GM23338 (cell line): ENCODE measurements around the gene LYVE1. TPM values are rescaled to one million over a fixed set of nuclear protein-coding genes. Genes with fewer than 3 reads are reported as not detected.

Source experiments
- ATAC-seq: fragments of 200-7000 bp; cut with Tn5 transposase; 3 replicates; pipeline ENCODE4 v1.9.1; 2020
- DNase-seq: peaks from one replicate; pipeline ENCODE4 v3.0.0-alpha.2; 2015; ENCODE audit warnings: low spot score
- H2AFZ ChIP-seq: fragments of 200-600 bp; sonication (generic); 2 replicates; pipeline ENCODE4 v1.8.0; 2016; ENCODE audit warnings: antibody characterized with exemption, mild to moderate bottlenecking, moderate library complexity
- H3F3A ChIP-seq: fragments of 200-600 bp; sonication (generic); replicated peaks from 2 replicates; pipeline ENCODE4 v1.8.0; 2017; ENCODE audit warnings: antibody characterized with exemption, mixed run types, low read depth
- H3K27ac ChIP-seq: fragments of 200-600 bp; sonication (generic); 2 replicates; pipeline ENCODE4 v1.6.1; 2016; ENCODE audit warnings: low read depth
- H3K27me3 ChIP-seq: fragments of 200-600 bp; sonication (generic); 2 replicates; pipeline ENCODE4 v1.8.0; 2016; ENCODE audit warnings: mild to moderate bottlenecking, mixed run types, moderate library complexity; ENCODE audit not compliant: insufficient read depth
- H3K36me3 ChIP-seq: fragments of 200-600 bp; sonication (generic); 2 replicates; pipeline ENCODE4 v1.8.0; 2016; ENCODE audit warnings: mild to moderate bottlenecking; ENCODE audit not compliant: insufficient read depth
- H3K4me1 ChIP-seq: fragments of 200-600 bp; sonication (generic); 2 replicates; pipeline ENCODE4 v1.8.0; 2016; ENCODE audit warnings: mild to moderate bottlenecking, moderate library complexity; ENCODE audit not compliant: insufficient read depth
- H3K4me2 ChIP-seq: fragments of 200-600 bp; sonication (generic); 2 replicates; pipeline ENCODE4 v1.7.1; 2017; ENCODE audit warnings: mixed run types
- H3K4me3 ChIP-seq: fragments of 200-600 bp; sonication (generic); 2 replicates; pipeline ENCODE4 v1.6.1; 2016; ENCODE audit warnings: mixed run types
- H3K79me2 ChIP-seq: fragments of 200-600 bp; sonication (generic); replicated peaks from 2 replicates; pipeline ENCODE4 v1.8.0; 2017; ENCODE audit warnings: mild to moderate bottlenecking; ENCODE audit not compliant: insufficient read depth
- H3K9me2 ChIP-seq: fragments of 200-600 bp; sonication (generic); 2 replicates; pipeline ENCODE4 v1.8.0; 2017; ENCODE audit not compliant: insufficient read depth
- H4K20me1 ChIP-seq: fragments of 200-600 bp; sonication (generic); replicated peaks from 2 replicates; pipeline ENCODE4 v1.8.0; 2017; ENCODE audit warnings: mild to moderate bottlenecking; ENCODE audit not compliant: insufficient read depth
- H3K27ac Mint-ChIP-seq: 2 replicates; pipeline ENCODE4 v1.8.0; 2020; ENCODE audit warnings: inconsistent platforms, mild to moderate bottlenecking, moderate library complexity, mixed read lengths
- H3K27me3 Mint-ChIP-seq: 3 replicates; pipeline ENCODE4 v1.8.0; 2022; ENCODE audit warnings: low read depth, mild to moderate bottlenecking, moderate library complexity, mixed read lengths, inconsistent platforms; ENCODE audit not compliant: insufficient read depth, poor library complexity
- H3K36me3 Mint-ChIP-seq: 3 replicates; pipeline ENCODE4 v1.8.0; 2021; ENCODE audit warnings: low read depth, mild to moderate bottlenecking, inconsistent platforms, moderate library complexity, mixed read lengths
- H3K4me1 Mint-ChIP-seq: 3 replicates; pipeline ENCODE4 v1.8.0; 2020; ENCODE audit warnings: mild to moderate bottlenecking, inconsistent platforms, mixed read lengths
- H3K4me3 Mint-ChIP-seq: 3 replicates; pipeline ENCODE4 v1.8.0; 2021; ENCODE audit warnings: moderate library complexity, mild to moderate bottlenecking, inconsistent platforms, mixed read lengths
- H3K9me3 Mint-ChIP-seq: 3 replicates; pipeline ENCODE4 v1.8.0; 2020; ENCODE audit warnings: moderate library complexity, mild to moderate bottlenecking, inconsistent platforms, mixed read lengths
- CREB1 ChIP-seq: fragments of 250-450 bp; sonication (Bioruptor Pico); IDR thresholded peaks from 2 replicates; pipeline ENCODE4 v1.5.0; 2020; ENCODE audit warnings: low read depth, mild to moderate bottlenecking, moderate library complexity
- CTCF ChIP-seq, 2 experiments: fragments of 200-600 bp in 1 of 2; sonication (generic) in 1 of 2; conservative IDR thresholded peaks; 2 replicates each; pipeline versions ENCODE4 v1.5.1 to v1.6.1; 2016 to 2017; ENCODE audit warnings: antibody characterized with exemption in 2 of 2, low read depth in 2 of 2, mild to moderate bottlenecking in 2 of 2, moderate library complexity in 1 of 2
- ETS1 ChIP-seq: IDR thresholded peaks from 2 replicates; pipeline ENCODE4 v1.6.1; 2016; ENCODE audit warnings: antibody characterized with exemption
- EZH2 ChIP-seq: fragments of 200-600 bp; sonication (generic); IDR thresholded peaks from one replicate; pipeline ENCODE4 v1.8.0; 2017; ENCODE audit warnings: antibody characterized with exemption, mild to moderate bottlenecking, low read depth; ENCODE audit not compliant: unreplicated experiment
- EZH2phosphoT487 ChIP-seq: fragments of 200-600 bp; sonication (generic); IDR thresholded peaks from one replicate; pipeline ENCODE4 v1.8.1; 2018; ENCODE audit warnings: antibody characterized with exemption; ENCODE audit not compliant: unreplicated experiment
- JUNB ChIP-seq: IDR thresholded peaks from one replicate; pipeline ENCODE4 v1.6.1; 2016; ENCODE audit warnings: antibody characterized with exemption; ENCODE audit not compliant: unreplicated experiment
- NANOG ChIP-seq: IDR thresholded peaks from 2 replicates; pipeline ENCODE4 v1.6.1; 2016; ENCODE audit warnings: antibody characterized with exemption, borderline replicate concordance
- POLR2AphosphoS5 ChIP-seq: IDR thresholded peaks from 2 replicates; pipeline ENCODE4 v1.6.1; 2016; ENCODE audit warnings: antibody characterized with exemption, low read depth
- REST ChIP-seq: IDR thresholded peaks from one replicate; pipeline ENCODE4 v1.6.1; 2018; ENCODE audit warnings: antibody characterized with exemption; ENCODE audit not compliant: unreplicated experiment
- STAT1 ChIP-seq: IDR thresholded peaks from one replicate; pipeline ENCODE4 v1.6.1; 2016; ENCODE audit warnings: antibody characterized with exemption; ENCODE audit not compliant: unreplicated experiment
- ZNF114 ChIP-seq: fragments of 250-450 bp; sonication (Bioruptor Pico); IDR thresholded peaks from 2 replicates; pipeline ENCODE4 v1.5.0; 2020; ENCODE audit warnings: mild to moderate bottlenecking, moderate library complexity
- ZNF331 ChIP-seq: fragments of 250-450 bp; sonication (Bioruptor Pico); IDR thresholded peaks from 2 replicates; pipeline ENCODE4 v1.5.0; 2020; ENCODE audit warnings: low read depth, mild to moderate bottlenecking, moderate library complexity
- ZNF462 ChIP-seq: fragments of 250-450 bp; sonication (Bioruptor Pico); IDR thresholded peaks from 2 replicates; pipeline ENCODE4 v1.5.0; 2020; ENCODE audit warnings: mild to moderate bottlenecking, moderate library complexity
- polyA plus RNA-seq: library from polyadenylated mRNA; unstranded; fragments of >200 nt; fragmentation: Nextera tagmentation; extraction: Ambion mirVana; gene quantifications from 2 replicates; pipeline ENCODE4 v1.2.1, GENCODE V29; 2016
- total RNA-seq: library from RNA; depleted of rRNA; stranded (reverse); fragments of >200 nt; shearing (Covaris generic); gene quantifications from 2 replicates; pipeline ENCODE4 v1.2.3, GENCODE V29; 2014

LYVE1 gene
- total and polyA plus RNA-seq, 2 experiments from 2014 or later = 0.94 TPM; not detected in 1

- DNase-seq (no peak), ATAC-seq (no peak)
- H3K4me1 Mint-ChIP-seq = peaks cover 8% of the 10 kb centered on the region
- H3K27me3 Mint-ChIP-seq = peaks cover 6% of the 10 kb centered on the region
- TF ChIP-seq EZH2phosphoT487 (no peak), ZNF462 (CRISPR knock-in tag) (no peak), CREB1 (CRISPR knock-in tag) (no peak), JUNB (no peak), ZNF331 (no peak), CTCF (conservative IDR thresholded peaks at IDR 0.05; ENCODE audit: low read depth in 2 of 2) (no peak), STAT1 (no peak), ETS1 (no peak), REST (no peak), ZNF114 (CRISPR knock-in tag) (no peak), EZH2 (no peak), NANOG (no peak), POLR2AphosphoS5 (no peak)
- H3K36me3 Mint-ChIP-seq = peaks cover 3% of the 10 kb centered on the region
- H3K9me3 Mint-ChIP-seq = peaks cover 16% of the 10 kb centered on the region
- Histone ChIP-seq H3K4me2 (no peak overlapping the region), H3K27ac (no peak overlapping the region), H3K9me2 (no peaks in the 10 kb centered on the region), H4K20me1 (no peaks in the 10 kb centered on the region), H3K79me2 (no peaks in the 10 kb centered on the region), H3K4me3 (no peak overlapping the region), H3F3A (no peaks in the 10 kb centered on the region), H3K27me3 (peaks cover 9% of the 10 kb centered on the region; the same call in 1 of the 2 replicates), H3K4me1 (peaks cover 9% of the 10 kb centered on the region), H2AFZ (no peak overlapping the region), H3K36me3 (no peaks in the 10 kb centered on the region)
- no peak overlapping the region for H3K27ac Mint-ChIP-seq
- H3K4me3 Mint-ChIP-seq = no peak overlapping the region
Observed at GRCh38 chr11:10542776-10543175, 25.7 kb downstream of the LYVE1 start.
